GM18907 (cell line): ENCODE measurements around the gene BIRC7.
"Not testable (repeated sequence)": the region's sequence is repeated elsewhere in the genome, so short reads cannot be mapped to it uniquely, and the experiment has no call there.

Experiments used
- ATAC-seq: cut with Tn5 transposase; IDR thresholded peaks from one replicate; pipeline ENCODE4 v1.9.1; 2021; ENCODE audit warnings: mild to moderate bottlenecking, moderate library complexity; ENCODE audit not compliant: unreplicated experiment

BIRC7 gene

DNA sequence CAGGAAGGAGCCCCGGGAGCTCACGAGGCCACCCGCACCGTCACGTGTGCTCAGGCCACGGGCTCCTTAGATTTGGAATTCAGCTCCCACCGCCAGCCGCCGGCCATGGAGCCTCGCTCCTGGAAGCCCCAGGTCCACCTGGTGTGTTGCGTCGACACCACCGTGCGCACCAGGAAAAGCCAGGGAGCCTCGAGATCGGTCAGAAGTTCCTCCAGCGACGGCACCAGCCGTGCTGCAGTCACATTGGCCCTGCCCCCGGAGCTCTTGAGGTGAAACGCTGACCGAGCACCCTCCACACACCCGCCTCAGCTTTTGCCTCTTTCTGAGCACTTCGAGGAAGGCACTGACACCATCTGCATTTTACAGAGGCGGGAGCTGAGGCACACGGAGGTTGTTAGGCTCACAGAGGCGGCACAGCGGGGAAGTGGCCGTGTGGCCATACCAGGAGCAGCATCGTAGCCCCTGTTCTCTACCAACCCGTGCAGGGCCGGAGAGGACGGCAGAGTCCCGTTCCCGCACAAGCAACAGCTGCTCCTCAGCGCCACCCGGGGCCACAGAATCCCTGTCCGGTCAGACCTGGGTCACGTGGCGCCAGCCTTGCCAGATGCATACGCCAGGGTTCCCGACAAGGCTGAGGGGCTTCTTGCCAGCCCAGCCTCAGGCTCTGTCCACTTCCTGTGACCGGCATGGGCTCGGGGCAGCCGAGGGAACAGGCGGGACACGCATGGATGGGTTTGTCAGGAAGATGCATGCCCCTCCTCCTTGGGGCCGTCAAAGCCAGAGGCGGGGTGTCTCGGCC lies 11.0 kb downstream of the BIRC7 start:
- no peak for ATAC-seq

DNA sequence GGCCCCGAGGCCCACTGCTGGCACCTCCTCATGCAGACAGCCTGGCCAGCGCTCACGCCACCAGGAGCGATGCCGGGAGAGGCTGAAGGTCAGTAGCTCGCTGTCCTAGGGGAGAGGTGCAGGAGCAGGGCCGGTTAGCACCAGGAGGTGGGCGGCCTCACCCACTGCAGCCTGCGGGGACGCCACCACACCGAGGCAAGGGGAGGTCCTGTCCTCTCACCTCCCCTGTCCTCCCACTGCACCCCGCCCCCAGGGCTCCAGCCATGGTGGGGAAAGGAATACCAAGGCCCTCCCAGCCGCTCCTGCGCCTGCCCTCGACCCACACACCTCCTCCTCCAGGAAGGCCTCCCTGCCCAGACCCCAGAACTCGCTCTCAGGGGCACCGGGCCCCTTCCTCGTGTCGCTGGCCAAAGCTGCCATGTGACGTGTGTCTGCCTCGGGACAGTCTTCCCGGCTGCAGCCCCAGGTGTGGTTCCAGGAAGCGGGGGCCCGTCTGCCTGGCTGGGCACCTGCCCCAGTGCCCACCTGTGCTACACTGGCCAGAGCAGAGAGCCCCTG lies 12.0 kb downstream of the BIRC7 start:
- no peak for ATAC-seq

DNA sequence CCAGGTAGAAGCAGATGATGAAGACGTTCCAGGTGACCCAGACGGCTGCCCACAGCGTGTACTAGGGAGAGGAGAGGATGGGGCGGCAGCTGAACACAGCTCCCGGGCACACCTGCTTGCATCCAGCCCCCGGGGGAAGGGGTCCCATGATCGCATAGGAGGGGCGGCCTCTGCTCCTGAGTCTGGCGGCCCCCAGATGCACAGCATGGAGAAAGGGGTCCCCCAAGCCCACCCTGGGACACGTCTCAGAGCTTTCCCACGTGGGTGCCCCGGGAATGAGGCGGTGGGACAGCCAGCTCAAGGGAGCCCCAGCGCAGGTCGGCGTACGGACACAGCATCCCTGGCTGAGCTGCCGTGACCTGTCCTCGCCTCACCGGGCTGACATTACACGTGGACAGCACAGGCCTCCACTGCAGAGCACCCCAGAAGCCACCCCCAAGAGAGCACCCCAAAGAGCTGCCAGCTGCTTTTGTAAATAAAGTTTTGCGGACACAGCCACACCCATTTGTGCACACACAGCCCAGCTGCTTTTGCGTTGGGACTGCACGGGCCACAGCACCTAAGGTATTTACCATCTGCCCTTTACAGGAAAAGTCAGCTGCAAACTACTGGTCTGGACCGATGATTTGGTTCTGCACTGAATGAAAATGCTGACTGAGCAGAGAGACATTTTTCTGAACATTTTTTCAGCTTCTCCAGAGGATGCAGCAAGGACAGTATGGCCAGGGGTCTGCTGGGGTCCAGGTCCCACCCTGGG lies 13.3 kb downstream of the BIRC7 start:
- no peak for ATAC-seq

DNA sequence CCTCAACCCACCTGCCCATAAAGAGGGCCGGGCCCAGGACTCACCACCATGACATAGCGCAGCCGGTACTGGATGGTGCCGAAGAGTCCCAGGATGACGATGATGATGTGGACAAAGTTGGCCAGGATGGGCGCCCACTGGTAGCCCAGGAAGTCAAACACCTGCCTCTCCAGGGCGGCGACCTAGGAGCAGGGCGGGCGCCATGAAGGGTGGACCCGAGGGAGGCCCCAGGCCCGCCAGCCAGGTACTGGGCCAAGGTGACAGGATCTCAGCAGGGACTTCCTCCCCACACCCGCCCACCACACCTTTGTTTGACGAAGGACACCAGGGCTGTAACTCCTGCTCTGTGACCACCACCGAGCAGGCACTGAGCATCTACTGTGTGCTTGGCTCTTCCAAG lies 14.2 kb downstream of the BIRC7 start:
- ATAC-seq = no peak

DNA sequence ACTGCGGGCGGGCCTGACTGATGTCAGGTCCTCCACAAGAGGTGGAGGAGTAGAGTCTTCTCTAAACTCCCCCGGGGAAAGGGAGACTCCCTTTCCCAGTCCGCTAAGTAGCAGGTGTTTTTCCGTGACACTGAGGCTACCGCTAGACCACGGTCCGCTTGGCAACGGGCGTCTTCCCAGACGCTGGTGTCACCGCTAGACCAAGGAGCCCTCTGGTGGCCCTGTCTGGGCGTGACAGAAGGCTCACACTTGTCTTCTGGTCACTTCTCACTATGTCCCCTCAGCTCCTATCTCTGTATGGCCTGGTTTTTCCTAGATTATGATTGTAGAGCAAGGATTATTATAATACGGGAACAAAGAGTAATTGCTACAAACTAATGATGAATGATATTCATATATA lies 15.6 kb downstream of the BIRC7 start:
- ATAC-seq = not testable (repeated sequence)

DNA sequence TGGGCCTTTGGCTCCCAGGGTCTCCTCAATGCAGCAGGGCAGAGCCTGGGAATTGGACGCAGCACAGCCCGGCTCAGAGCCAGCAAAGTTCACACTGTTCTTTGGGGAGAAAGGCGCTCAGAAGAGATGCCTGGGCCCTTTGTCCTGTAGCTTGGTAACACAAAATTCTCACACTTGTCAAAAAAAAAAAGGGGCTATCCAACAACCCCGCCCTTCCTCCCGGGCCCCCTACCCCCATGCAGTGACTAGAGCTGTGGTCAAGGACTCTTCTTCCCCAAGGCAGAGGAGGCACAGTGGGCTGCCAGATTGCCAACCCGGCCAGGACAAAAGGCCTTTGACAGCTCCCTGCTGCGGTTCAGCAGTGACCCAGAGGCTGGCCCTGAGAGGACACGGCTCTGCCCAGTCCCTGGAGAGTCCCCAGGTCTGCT lies 16.6 kb downstream of the BIRC7 start:
- ATAC-seq = no peak

DNA sequence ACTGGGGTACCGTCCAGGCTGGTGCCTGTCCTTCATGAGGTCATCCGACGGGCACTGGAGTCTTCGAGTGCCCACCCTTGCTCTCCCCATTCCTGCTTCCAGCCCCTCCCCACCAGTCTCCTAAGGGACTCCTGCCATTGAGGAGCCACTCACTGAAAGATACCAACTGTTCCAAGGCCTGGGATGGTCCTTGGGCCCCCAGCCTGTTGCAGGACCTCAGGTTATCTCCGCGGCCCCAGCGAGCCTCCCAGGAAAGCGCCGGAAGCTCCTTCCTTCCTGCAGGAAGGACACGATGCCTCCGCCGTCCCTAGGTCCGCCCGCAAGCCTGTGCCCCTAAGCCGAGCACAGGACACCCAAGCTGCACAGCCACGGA lies 17.3 kb downstream of the BIRC7 start:
- ATAC-seq = no peak

DNA sequence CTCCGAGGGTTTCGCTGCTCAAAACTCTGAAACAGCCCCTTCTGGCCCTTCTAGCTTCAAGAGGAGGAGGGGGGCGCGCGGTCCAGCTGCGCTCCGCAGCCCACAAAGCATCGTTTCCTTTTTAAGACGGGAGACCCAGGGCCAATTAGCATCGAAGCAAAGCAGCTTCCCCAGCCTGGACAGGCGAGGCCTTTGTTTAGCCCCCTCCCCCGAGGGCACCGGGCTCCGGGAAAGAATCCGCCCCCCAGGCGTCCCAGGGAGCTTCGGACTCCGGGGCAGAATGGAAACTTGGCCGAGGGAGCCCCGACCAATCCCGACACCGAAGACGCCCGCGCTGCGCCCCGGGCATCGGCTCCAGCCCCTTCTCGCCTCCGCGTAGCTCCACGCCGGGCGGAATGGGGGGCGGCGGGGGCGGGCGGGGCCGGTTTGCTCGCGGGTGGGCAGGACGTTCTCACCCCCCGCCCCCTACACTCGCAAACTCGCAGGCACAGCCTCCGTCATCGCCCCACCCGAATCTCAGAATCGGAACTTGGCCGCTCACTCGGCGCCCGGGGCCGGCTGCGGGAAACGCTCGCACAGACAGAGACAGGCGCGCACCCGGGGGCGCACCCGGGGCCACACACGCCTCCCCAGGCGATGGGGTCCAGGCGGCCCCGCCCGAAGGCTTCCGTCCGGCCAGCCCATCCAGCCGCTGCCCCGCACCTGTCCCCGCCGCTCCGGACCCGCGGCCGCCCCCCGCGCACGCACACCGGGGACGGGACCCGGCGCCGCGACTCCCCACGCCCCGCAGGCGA lies 17.9 kb downstream of the BIRC7 start:
- no peak for ATAC-seq

DNA sequence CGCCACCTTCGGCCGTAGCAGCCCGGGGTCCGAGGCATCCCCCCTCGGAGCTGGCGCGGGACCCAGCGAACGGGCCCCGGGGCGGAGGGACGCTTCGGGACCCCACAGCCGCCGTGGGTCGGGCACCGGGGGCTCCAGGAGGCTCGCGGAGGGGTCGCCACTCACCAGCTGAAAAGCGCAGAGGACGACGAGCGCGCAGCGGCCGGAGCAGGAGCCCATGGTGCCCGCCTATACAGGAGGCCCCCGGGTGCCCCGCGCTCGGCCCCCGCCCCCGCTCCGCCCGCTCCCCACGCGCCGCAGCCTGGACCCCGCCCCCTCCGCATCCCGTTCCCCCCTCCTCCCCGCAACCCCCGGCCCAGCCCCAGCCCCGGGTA lies 18.5 kb downstream of the BIRC7 start, which contains the start of gene NKAIN4:
NKAIN4 (minus strand) TSS at position 232 of the 374 bp plus-strand sequence; CDS start at position 219, 13 bp downstream.
- ATAC-seq = no peak

DNA sequence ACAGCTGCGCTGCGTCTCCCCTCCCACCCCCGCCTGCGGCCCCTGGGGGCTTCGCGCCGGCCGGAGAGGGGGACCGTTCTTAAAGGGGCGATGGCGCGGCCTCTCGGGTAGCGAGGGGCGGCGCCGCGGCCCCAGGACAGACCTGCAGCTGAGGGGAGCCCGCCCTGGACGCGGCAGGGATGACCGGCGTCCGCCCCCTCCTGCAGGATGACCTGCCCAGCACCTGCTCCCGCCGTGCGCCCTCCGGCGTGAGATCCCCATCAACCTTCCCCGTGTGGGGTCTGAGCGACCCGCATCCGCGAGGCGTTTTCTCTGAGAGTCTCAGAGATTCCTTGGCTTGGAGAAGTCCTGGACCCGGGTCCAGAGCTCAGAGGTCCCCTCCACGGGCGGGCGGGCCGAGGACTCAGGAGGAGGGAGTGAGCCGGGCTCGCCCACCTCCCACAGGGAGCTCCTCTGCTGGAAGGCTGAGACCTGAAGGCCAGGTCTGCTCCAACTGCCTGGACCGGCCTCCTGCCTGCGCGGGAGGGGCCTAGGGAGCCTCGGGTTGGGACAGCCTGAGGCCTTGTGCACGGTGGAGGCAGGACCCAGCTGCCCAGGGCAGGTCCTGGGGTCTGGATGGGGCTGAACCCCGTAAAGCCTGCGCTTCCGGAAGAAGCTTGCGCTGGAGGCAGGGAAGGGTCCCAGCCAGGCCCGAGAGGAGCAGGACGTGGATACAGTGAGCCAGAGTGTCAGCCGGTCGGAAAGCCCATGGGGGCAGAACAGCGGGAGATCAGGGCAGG lies 19.1 kb downstream of the BIRC7 start:
- no peak for ATAC-seq

DNA sequence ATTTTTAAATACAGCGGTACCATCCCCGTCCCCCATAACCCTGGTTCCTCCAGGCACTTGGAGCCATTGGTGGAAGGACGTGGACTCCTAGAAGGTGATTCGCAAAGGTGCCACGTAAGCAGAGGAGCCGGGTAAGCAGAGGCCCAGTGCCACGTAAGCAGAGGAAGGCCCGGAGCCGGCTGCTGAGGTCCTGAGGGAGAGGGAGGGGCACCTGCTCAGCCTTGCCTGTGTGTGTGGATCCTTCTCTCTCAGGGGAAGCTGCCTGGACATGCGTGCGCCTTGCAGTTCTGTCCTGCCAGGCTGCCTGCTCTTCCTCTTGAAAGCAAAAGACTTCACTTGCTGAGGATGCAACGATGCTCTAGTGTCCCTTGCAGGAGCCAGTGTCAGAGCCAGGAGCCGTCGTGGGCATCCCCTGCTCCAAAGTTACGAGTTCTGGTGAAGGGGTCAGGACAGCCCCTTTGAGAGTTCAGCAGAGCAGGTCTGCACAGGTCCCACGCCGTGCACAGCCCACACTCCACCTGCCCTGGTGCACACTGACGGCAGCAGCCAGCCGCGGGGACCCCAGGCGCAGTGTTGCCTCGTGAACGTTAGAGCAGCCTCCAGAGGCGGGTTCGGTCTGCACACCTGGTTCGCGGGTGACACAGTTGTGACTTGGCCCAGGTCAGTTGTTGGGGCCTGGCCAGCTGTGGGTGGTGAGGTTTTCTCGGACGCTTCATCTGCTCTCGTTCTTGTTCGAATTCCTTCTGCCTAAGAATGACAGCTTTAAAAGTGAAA lies 20.4 kb downstream of the BIRC7 start:
- ATAC-seq = no peak

DNA sequence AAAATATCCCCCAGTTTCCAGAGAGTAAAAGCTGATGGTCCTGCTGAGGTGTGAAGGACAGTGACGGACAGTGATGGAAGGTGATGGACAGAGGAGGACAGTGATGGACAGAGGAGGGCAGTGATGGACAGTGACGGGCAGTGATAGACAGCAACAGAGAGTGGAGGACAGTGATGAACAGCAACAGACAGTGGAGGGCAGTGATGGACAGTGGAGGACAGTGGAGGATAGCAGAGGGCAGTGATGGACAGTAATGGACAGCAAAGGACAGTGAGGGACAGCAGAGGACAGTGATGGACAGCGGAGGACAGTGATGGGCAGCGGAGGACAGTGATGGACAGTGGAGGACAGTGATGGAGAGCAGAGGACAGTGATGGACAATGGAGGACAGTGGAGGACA lies 21.2 kb downstream of the BIRC7 start:
- ATAC-seq = no peak

DNA sequence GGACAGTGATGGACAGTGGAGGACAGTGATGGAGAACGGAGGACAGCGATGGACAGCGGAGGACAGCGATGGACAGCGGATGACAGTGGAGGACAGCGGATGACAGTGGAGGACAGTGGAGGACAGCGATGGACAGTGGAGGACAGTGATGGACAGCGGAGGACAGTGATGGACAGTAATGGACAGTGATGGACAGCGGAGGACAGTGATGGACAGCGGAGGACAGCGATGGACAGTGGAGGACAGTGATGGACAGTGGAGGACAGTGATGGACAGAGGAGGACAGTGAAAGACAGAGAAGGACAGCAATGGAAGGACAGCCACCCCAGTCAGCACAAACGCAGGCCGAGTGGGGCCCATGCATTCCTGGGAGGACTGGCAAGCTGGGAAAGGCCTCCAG lies 21.9 kb downstream of the BIRC7 start:
- no peak for ATAC-seq

DNA sequence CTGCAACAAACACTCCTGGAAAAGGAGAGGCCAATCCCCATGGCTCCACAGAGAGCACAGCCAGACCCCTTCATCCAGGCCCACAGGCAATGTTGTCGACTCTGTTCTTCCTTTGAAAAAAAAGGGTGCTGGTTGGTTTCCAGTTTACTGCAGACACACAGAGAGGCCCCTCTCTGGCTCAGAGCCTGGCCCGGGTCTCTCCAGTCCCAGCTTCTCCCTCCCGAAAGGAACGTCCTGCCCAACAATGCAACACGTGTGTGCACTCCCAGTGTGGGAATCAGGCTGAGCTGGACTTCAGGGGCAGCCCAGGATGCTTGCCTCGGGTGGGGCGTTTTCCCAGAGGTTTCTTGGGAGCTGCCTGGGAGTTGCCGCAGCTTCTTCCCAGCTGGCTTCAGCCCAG lies 23.1 kb downstream of the BIRC7 start:
- ATAC-seq = no peak

DNA sequence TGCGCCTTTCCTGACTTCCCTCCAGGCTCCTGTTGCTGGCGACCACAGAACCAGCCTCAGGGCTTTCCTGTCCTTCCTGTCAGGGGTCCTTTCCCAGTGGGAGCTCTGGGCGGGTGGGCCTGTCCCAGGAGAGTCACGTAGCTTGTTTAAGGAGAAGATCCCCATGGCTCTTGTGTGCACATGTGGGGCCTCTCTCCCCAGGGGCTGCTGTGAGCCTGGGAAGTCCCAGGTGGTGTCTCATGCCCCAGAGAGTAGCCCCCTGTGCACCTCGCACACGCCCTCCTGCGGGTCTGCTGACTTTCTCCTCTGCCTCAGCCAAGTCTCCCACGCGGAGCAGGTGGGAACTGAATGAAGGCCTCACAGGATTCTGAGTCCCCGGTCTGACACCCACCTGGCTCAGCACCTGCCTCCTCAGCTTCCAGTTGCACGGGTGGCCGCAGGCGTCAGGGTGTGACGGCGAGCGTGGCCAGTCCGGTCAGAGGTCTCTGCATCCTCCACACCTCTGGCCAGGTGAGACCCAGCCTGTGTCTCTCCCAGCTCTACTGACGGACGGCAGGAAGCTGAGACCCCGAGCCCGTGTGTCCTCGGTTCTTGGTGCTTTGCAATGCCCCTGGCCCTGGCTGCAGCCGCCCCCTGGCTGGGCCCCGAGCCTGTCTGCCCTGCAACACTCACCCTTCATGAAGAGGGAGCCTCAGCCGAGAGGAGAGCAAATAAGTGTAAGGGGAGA lies 24.2 kb downstream of the BIRC7 start:
- ATAC-seq = no peak

DNA sequence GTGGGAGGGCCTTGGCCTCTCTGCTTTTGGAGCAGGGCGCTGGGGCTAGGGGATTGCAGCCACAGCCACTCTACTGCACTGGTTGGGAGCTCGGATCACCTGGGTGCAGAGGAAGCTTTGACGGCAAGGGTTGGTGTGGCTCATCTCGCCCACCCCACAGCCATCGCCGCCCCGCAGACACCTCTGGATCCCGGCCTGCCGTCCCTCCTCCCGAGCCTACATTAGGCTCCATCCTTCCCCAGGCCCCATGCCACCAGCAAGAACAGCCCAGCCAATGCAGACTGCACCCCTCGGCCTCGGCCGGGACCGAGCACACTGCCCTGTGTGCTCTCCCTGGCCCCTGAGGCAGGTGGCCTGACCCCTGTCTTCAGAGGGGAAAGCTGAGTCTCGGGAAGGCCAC lies 24.8 kb downstream of the BIRC7 start:
- ATAC-seq = no peak

DNA sequence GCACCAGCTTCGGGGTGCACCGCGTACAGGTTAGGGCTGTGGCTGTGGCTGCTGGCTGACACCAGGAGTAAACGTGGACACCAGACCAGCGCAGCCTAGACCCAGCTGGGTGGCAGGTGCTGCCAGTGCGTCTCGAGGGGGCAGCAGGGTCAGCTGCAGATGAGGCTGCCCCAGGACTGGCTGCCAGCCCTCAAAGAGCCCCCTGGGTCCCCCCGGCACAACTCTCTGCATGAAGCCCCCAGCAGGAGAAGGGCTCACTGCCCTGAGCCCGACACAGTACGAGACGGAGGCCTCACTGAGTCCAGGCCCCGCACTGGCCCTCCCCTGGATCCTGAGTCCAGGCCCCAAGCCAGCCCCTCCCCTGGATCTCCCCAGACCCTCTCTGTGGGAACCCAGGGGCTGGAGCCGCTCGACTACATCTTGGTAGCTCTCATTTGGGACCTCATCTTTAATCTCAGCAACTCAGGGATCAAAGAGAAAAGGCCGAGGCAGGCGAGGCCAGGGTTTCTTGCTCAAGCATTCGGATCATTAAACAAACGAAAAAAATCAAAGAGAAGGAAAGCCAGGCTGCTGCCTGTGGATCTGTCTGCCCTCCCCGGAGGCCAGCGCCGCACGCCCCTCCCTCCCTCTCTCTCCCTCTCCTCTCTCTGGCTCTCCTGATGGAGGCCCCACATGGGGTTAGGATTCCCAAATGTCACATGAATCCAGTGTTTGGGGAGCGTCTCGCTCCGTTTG lies 25.5 kb downstream of the BIRC7 start:
- ATAC-seq = no peak

DNA sequence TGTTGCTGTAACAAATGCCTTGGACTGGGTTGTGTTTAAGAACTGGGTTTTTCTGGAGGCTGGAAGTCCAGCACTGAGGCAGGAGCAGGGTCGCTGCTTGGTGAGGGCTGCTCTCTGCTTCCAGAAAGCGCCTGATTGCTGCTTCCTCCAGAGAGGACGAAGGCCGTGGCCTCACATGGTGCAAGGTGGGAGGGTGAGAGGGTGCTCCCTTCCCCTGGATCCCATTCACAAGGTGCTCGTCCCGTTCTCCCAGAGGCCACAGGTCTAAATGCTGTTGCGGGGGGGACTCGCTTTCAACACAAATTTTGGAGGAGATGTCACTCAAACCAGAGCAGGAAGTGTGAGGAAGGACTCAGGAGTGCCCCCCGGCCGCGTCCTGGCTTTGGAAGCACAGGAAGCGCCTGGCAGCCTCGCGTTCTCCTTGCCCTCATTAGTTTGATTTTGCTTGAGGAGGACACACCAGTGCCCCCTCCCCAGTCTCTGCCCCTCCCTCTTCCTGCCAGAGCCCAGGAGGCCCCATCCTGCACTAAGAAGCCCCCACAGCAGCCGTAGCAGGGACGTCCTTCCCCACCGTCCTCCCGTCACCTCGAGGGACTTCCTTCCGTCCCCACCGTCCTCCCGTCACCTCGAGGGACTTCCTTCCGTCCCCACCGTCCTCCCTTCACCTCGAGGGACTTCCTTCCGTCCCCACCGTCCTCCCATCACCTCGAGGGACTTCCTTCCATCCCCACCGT lies 26.3 kb downstream of the BIRC7 start:
- ATAC-seq = no peak
